GM23338 (cell line): ENCODE data around the gene CRY1. TPM values are rescaled to one million over a fixed set of nuclear protein-coding genes. Genes with fewer than 3 reads are reported as not detected.
A peak's percentile ranks its signal among the peaks of the same experiment; 100 is the strongest.

Experiments used
- ATAC-seq: fragments of 200-7000 bp; cut with Tn5 transposase; 3 replicates; pipeline ENCODE4 v1.9.1; 2020
- DNase-seq: peaks from one replicate; pipeline ENCODE4 v3.0.0-alpha.2; 2015; ENCODE audit warnings: low spot score
- H2AFZ ChIP-seq: fragments of 200-600 bp; sonication (generic); 2 replicates; pipeline ENCODE4 v1.8.0; 2016; ENCODE audit warnings: antibody characterized with exemption, mild to moderate bottlenecking, moderate library complexity
- H3F3A ChIP-seq: fragments of 200-600 bp; sonication (generic); replicated peaks from 2 replicates; pipeline ENCODE4 v1.8.0; 2017; ENCODE audit warnings: antibody characterized with exemption, mixed run types, low read depth
- H3K27ac ChIP-seq: fragments of 200-600 bp; sonication (generic); 2 replicates; pipeline ENCODE4 v1.6.1; 2016; ENCODE audit warnings: low read depth
- H3K27me3 ChIP-seq: fragments of 200-600 bp; sonication (generic); 2 replicates; pipeline ENCODE4 v1.8.0; 2016; ENCODE audit warnings: mild to moderate bottlenecking, mixed run types, moderate library complexity; ENCODE audit not compliant: insufficient read depth
- H3K36me3 ChIP-seq: fragments of 200-600 bp; sonication (generic); 2 replicates; pipeline ENCODE4 v1.8.0; 2016; ENCODE audit warnings: mild to moderate bottlenecking; ENCODE audit not compliant: insufficient read depth
- H3K4me1 ChIP-seq: fragments of 200-600 bp; sonication (generic); 2 replicates; pipeline ENCODE4 v1.8.0; 2016; ENCODE audit warnings: mild to moderate bottlenecking, moderate library complexity; ENCODE audit not compliant: insufficient read depth
- H3K4me2 ChIP-seq: fragments of 200-600 bp; sonication (generic); 2 replicates; pipeline ENCODE4 v1.7.1; 2017; ENCODE audit warnings: mixed run types
- H3K4me3 ChIP-seq: fragments of 200-600 bp; sonication (generic); 2 replicates; pipeline ENCODE4 v1.6.1; 2016; ENCODE audit warnings: mixed run types
- H3K79me2 ChIP-seq: fragments of 200-600 bp; sonication (generic); replicated peaks from 2 replicates; pipeline ENCODE4 v1.8.0; 2017; ENCODE audit warnings: mild to moderate bottlenecking; ENCODE audit not compliant: insufficient read depth
- H3K9me2 ChIP-seq: fragments of 200-600 bp; sonication (generic); 2 replicates; pipeline ENCODE4 v1.8.0; 2017; ENCODE audit not compliant: insufficient read depth
- H4K20me1 ChIP-seq: fragments of 200-600 bp; sonication (generic); replicated peaks from 2 replicates; pipeline ENCODE4 v1.8.0; 2017; ENCODE audit warnings: mild to moderate bottlenecking; ENCODE audit not compliant: insufficient read depth
- H3K27ac Mint-ChIP-seq: 2 replicates; pipeline ENCODE4 v1.8.0; 2020; ENCODE audit warnings: inconsistent platforms, mild to moderate bottlenecking, moderate library complexity, mixed read lengths
- H3K27me3 Mint-ChIP-seq: 3 replicates; pipeline ENCODE4 v1.8.0; 2022; ENCODE audit warnings: low read depth, mild to moderate bottlenecking, moderate library complexity, mixed read lengths, inconsistent platforms; ENCODE audit not compliant: insufficient read depth, poor library complexity
- H3K36me3 Mint-ChIP-seq: 3 replicates; pipeline ENCODE4 v1.8.0; 2021; ENCODE audit warnings: low read depth, mild to moderate bottlenecking, inconsistent platforms, moderate library complexity, mixed read lengths
- H3K4me1 Mint-ChIP-seq: 3 replicates; pipeline ENCODE4 v1.8.0; 2020; ENCODE audit warnings: mild to moderate bottlenecking, inconsistent platforms, mixed read lengths
- H3K4me3 Mint-ChIP-seq: 3 replicates; pipeline ENCODE4 v1.8.0; 2021; ENCODE audit warnings: moderate library complexity, mild to moderate bottlenecking, inconsistent platforms, mixed read lengths
- H3K9me3 Mint-ChIP-seq: 3 replicates; pipeline ENCODE4 v1.8.0; 2020; ENCODE audit warnings: moderate library complexity, mild to moderate bottlenecking, inconsistent platforms, mixed read lengths
- EZH2 ChIP-seq: fragments of 200-600 bp; sonication (generic); IDR thresholded peaks from one replicate; pipeline ENCODE4 v1.8.0; 2017; ENCODE audit warnings: antibody characterized with exemption, mild to moderate bottlenecking, low read depth; ENCODE audit not compliant: unreplicated experiment
- EZH2phosphoT487 ChIP-seq: fragments of 200-600 bp; sonication (generic); IDR thresholded peaks from one replicate; pipeline ENCODE4 v1.8.1; 2018; ENCODE audit warnings: antibody characterized with exemption; ENCODE audit not compliant: unreplicated experiment
- JUNB ChIP-seq: IDR thresholded peaks from one replicate; pipeline ENCODE4 v1.6.1; 2016; ENCODE audit warnings: antibody characterized with exemption; ENCODE audit not compliant: unreplicated experiment
- REST ChIP-seq: IDR thresholded peaks from one replicate; pipeline ENCODE4 v1.6.1; 2018; ENCODE audit warnings: antibody characterized with exemption; ENCODE audit not compliant: unreplicated experiment
- ZNF114 ChIP-seq: fragments of 250-450 bp; sonication (Bioruptor Pico); IDR thresholded peaks from 2 replicates; pipeline ENCODE4 v1.5.0; 2020; ENCODE audit warnings: mild to moderate bottlenecking, moderate library complexity
- ZNF462 ChIP-seq: fragments of 250-450 bp; sonication (Bioruptor Pico); IDR thresholded peaks from 2 replicates; pipeline ENCODE4 v1.5.0; 2020; ENCODE audit warnings: mild to moderate bottlenecking, moderate library complexity
- polyA plus RNA-seq: library from polyadenylated mRNA; unstranded; fragments of >200 nt; fragmentation: Nextera tagmentation; extraction: Ambion mirVana; gene quantifications from 2 replicates; pipeline ENCODE4 v1.2.1, GENCODE V29; 2016
- total RNA-seq: library from RNA; depleted of rRNA; stranded (reverse); fragments of >200 nt; shearing (Covaris generic); gene quantifications from 2 replicates; pipeline ENCODE4 v1.2.3, GENCODE V29; 2014

CRY1 gene
- total and polyA plus RNA-seq, 2 experiments from 2014 or later = 27.7 to 28.2 TPM

GRCh38 chr12:107094183-107094448 is 767 bp upstream of the CRY1 start:
- peak overlapping the region; percentile 100 for H3K27ac Mint-ChIP-seq
- ATAC-seq = peak; percentile 21
- H2AFZ ChIP-seq = peak overlapping the region; percentile 20

More at GRCh38 chr12:107094183-107094448, 767 bp upstream of the CRY1 start:
- peak; percentile 64 for DNase-seq
- Histone ChIP-seq H3K27ac (peak overlapping the region; percentile 35; the same call in 1 of the 2 replicates), H3K4me2 (peak overlapping the region; percentile 80), H3K27me3 (no peaks in the 10 kb centered on the region), H3K36me3 (no peaks in the 10 kb centered on the region), H3K4me1 (peaks cover 8% of the 10 kb centered on the region), H3K79me2 (peaks cover 29% of the 10 kb centered on the region), H4K20me1 (0 out of 2 replicates have a peak, but pooled peaks cover 4% of the 10 kb centered on the region), H3K9me2 (peaks cover 4% of the 10 kb centered on the region; the same call in 1 of the 2 replicates), H3K4me3 (peak overlapping the region; percentile 67), H3F3A (no peaks in the 10 kb centered on the region)
- Mint-ChIP-seq H3K36me3 (peaks cover 13% of the 10 kb centered on the region; the same call in 2 of the 3 replicates), H3K9me3 (peaks cover 25% of the 10 kb centered on the region), H3K4me1 (peaks cover 4% of the 10 kb centered on the region; the same call in 1 of the 3 replicates), H3K4me3 (no peak overlapping the region), H3K27me3 (peaks cover 13% of the 10 kb centered on the region)
- TF ChIP-seq REST (no peak), EZH2phosphoT487 (no peak), ZNF462 (CRISPR knock-in tag) (no peak), JUNB (no peak), EZH2 (no peak), ZNF114 (CRISPR knock-in tag) (no peak)
